BJ (cell line): ENCODE data around the gene KIFC1. TPM values are rescaled to one million over a fixed set of nuclear protein-coding genes. Genes with fewer than 3 reads are reported as not detected.

ENCODE experiments used
- CTCF ChIA-PET: fragments of 350-600 bp; formaldehyde crosslinking; extraction: SDS; loops from one replicate; lab custom pipeline; 2021; ENCODE audit warnings: antibody characterized with exemption, inconsistent platforms; lab: Yijun Ruan, JAX
- POLR2A ChIA-PET: fragments of 300-600 bp; sonication (Branson Sonifier 250); formaldehyde crosslinking; extraction: SDS; loops from one replicate; lab custom pipeline; 2021; ENCODE audit warnings: antibody characterized with exemption; lab: Charles Lee
- DNase-seq: peaks from one replicate; pipeline ENCODE4 v3.0.0-alpha.2; 2011; ENCODE audit warnings: low read depth
- H3K27me3 ChIP-seq: 2 replicates; pipeline ENCODE4 v1.6.0; 2011; ENCODE audit warnings: low read length; ENCODE audit not compliant: control insufficient read depth, insufficient read depth
- H3K36me3 ChIP-seq: 2 replicates; pipeline ENCODE4 v1.5.1; 2011; ENCODE audit warnings: low read length; ENCODE audit not compliant: control insufficient read depth, insufficient read depth
- H3K4me3 ChIP-seq: 2 replicates; pipeline ENCODE4 v1.5.1; 2011; ENCODE audit warnings: low read depth, mild to moderate bottlenecking, control low read depth, low read length
- polyA plus RNA-seq: library from polyadenylated mRNA; depleted of rRNA; stranded (reverse); fragments of >200 nt; gene quantifications from 2 replicates; pipeline ENCODE4 v1.2.3, GENCODE V29; 2011
- TF ChIP-seq, protein P1 (sequence below): IDR thresholded peaks from 2 replicates; pipeline ENCODE4 v1.5.1; 2011; ENCODE audit warnings: low read depth, mild to moderate bottlenecking, control low read depth, inconsistent platforms, low read length, moderate library complexity; ENCODE audit not compliant: insufficient read depth

The KIFC1 gene
- polyA plus RNA-seq, 1 experiment, result 32.4 TPM

DNA sequence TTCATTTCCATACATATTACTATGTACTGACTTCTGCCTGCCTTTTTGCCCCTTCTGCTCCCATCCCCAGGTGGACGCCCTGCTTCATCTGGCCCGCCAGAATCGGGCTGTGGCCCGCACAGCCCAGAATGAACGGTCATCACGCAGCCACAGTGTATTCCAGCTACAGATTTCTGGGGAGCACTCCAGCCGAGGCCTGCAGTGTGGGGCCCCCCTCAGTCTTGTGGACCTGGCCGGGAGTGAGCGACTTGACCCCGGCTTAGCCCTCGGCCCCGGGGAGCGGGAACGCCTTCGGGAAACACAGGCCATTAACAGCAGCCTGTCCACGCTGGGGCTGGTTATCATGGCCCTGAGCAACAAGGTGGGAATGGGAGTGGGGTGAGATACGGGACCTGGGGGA is 14.5 kb downstream of the KIFC1 start:
- TF ChIP-seq, protein P1, sequence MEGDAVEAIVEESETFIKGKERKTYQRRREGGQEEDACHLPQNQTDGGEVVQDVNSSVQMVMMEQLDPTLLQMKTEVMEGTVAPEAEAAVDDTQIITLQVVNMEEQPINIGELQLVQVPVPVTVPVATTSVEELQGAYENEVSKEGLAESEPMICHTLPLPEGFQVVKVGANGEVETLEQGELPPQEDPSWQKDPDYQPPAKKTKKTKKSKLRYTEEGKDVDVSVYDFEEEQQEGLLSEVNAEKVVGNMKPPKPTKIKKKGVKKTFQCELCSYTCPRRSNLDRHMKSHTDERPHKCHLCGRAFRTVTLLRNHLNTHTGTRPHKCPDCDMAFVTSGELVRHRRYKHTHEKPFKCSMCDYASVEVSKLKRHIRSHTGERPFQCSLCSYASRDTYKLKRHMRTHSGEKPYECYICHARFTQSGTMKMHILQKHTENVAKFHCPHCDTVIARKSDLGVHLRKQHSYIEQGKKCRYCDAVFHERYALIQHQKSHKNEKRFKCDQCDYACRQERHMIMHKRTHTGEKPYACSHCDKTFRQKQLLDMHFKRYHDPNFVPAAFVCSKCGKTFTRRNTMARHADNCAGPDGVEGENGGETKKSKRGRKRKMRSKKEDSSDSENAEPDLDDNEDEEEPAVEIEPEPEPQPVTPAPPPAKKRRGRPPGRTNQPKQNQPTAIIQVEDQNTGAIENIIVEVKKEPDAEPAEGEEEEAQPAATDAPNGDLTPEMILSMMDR, result no peak
- POLR2A ChIA-PET, result no interaction called here
- Histone ChIP-seq H3K27me3 (no peaks in the 10 kb centered on the region), H3K4me3 (no peak overlapping the region), H3K36me3 (no peaks in the 10 kb centered on the region)
- DNase-seq, result no peak
- CTCF ChIA-PET, result interaction anchor here (0.6 to 1.4 kb wide), 3 partner anchors 15 to 23 kb away, joined by 3 to 4 read pairs (median 4); no protein-coding TSS in a partner anchor

DNA sequence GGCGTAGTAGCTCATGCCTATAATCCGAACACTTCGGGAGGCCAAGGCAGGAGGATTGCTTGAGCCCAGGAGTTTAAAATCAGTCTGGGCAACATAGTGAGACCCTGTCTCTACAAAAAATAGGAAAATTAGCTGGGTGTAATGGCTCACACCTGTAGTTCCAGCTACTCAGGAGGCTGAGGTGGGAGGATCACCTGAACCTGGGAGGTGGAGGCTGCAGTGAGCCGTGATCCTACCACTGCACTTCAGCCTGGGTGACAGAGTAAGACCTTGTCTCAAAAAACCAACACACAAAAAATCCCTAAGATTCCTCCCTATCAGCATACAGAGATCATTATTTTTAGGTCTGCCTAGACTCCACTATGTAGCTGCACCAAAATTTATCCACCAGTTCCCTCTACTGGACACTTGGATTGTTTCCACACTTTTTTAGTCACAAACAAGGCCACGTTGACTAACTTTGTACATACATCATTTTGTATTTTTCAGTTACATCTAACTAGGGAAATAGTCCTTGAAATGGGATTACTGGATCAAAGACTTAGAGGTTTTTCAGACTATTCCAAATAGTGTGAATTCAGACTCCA is 15.6 kb downstream of the KIFC1 start:
- no peak for DNase-seq
- CTCF ChIA-PET, result interaction anchor here (0.8 to 1.0 kb wide), 4 partner anchors 11 to 246 kb away, joined by 3 to 4 read pairs (median 4); no protein-coding TSS in a partner anchor
- POLR2A ChIA-PET, result no interaction called here

DNA sequence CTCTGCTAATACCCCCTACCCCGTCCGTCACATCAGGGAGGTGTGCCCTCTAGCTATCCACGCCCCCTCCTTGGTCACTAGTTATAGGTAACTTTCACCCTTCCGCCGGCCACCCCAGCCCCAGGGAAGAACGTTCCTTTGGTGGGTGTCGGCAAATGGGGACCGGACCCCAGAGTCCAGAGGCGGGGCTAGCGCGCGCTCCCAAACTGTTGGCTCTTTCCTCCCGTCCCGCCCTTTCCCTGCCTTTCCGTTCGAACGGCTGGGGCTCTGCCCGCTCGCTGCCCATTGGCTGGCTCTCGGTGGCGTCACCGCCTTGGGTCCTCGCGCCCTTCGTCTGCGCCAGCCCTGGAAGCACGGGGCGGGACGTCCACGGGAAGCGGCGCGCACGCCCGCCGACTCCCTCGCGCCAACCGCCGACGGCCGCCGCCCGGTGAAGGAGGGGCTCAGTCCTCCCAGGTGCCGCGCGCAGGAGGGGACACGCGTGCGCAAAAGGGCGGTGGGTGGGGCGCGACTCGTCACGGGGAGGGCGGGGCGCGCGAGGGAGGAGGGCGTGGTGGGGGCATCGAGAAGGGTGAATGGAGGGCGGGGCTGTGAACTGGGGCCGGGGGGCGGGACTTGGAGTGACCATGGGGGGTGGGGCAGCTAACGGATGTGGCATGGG is 18.6 kb downstream of the KIFC1 start:
- H3K4me3 ChIP-seq, result peak overlapping the region; percentile 62
- H3K36me3 ChIP-seq, result peaks cover 17% of the 10 kb centered on the region
- peak; percentile 76 for DNase-seq
- ChIA-PET CTCF (no interaction called here), POLR2A (interaction anchor here (0.6 to 0.7 kb wide), 3 partner anchors 15 to 203 kb away, joined by 3 to 6 read pairs (median 3); no protein-coding TSS in a partner anchor)
- TF ChIP-seq, protein P1, result no peak
- H3K27me3 ChIP-seq, result no peaks in the 10 kb centered on the region

More for the DNA sequence above, 15.6 kb downstream of the KIFC1 start:
- Histone ChIP-seq H3K27me3 (no peaks in the 10 kb centered on the region), H3K4me3 (no peak overlapping the region), H3K36me3 (no peaks in the 10 kb centered on the region)
- TF ChIP-seq, protein P1, result peak; percentile 43

DNA sequence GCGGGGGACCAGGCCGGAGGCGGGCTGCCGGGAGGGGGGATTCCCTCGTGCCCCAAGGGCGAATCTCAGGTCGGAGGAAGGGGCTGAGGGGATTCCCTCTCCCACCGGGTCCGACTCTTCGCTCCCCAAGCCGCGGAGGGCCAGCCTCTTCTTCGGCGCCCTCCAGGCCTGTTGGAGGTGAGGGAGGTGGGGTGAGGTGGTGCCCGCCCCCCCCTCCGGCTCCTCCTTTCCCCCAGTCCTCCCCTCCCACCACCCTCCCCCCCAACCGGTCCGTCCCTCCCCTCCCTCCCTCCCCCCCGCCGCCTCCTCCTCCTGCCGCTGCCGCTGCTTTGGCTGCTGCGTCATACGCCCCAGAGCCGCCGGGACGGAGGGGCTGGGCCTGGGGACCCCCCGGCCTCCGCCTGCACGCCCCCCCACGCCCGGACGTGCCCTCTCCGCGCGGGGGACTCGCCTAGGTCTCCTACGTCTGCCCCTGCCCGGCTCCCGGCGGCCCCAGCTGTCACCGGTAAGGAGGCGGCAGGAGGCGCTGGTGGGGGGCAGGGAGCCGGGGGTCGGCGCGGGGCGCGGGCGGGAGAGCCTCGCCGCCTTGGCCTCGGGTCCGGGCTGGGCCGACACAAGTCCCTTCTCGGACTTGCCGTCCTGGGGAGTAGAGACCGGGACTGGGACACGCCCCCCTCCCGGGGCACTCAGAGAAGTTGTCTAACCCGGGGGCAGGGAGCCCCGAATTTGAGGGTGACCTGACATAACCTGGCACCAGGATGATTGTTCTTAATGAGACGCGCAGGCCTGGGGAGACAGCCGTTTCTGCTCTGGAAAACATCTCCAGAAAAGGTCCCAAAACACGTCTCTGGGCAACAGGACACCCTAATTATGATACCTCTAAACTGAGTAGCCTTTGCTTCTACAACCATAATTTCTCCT is 19.3 kb downstream of the KIFC1 start, which contains the start of gene PHF1:
Gene PHF1 (plus strand): TSS at position 304 of the 921 bp plus-strand sequence. CDS start 1,250 bp downstream, outside the sequence.
- Histone ChIP-seq H3K36me3 (peaks cover 25% of the 10 kb centered on the region), H3K4me3 (peak within 1 kb of the TSS; percentile 62), H3K27me3 (no peaks in the 10 kb centered on the region)
- ChIA-PET POLR2A (interaction anchor here (0.6 to 0.7 kb wide), 3 partner anchors 16 to 203 kb away, joined by 3 read pairs; no protein-coding TSS in a partner anchor), CTCF (no interaction called here)
- TF ChIP-seq, protein P1, result no peak
- no peak for DNase-seq
